GM19438 (cell line): ENCODE data around the gene ZP1.
A peak's percentile ranks its signal among the peaks of the same experiment; 100 is the strongest.

ENCODE experiments used
- ATAC-seq: cut with Tn5 transposase; IDR thresholded peaks from one replicate; pipeline ENCODE4 v1.9.1; 2021; ENCODE audit warnings: low read depth; ENCODE audit not compliant: unreplicated experiment

The ZP1 gene

DNA sequence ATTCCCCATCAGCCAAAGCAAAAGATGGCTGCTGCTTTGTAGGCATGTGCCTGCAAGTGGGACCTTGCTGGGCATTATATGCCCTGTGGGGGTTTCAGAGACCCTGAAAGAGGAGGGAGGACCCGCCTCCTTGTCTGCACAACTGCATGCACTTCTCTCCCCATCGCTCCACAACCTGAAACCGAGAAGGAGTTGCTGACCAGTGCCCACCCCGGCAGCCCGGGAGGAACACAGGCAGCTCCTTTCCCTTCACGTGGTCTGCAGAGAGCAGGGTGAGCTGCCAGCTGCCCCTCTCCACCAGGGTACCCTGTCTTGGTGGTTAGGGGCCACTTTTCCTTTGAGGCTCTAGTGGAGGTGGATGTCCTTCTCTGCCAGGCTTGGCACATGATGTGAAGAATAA lies 55.6 kb downstream of the ZP1 start:
- no peak for ATAC-seq

GRCh38 chr11:60923326-60923725 lies 56.0 kb downstream of the ZP1 start:
- ATAC-seq = no peak

DNA sequence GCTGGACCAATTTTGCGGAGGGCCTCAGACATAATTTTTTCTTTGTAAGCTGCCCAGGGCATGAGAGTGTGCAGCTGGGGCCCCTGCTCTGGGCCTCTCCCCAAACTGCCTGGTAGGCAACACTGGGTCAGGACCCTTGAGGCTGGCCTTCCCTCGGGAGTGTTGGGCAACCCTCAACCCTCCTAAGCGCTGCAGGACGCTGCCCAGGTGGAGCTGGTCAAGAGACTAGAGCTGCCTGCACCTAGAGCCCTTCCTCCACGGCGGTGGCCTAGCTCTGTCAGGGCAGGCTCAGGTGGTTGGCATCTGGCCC lies 56.4 kb downstream of the ZP1 start:
- ATAC-seq = no peak

DNA sequence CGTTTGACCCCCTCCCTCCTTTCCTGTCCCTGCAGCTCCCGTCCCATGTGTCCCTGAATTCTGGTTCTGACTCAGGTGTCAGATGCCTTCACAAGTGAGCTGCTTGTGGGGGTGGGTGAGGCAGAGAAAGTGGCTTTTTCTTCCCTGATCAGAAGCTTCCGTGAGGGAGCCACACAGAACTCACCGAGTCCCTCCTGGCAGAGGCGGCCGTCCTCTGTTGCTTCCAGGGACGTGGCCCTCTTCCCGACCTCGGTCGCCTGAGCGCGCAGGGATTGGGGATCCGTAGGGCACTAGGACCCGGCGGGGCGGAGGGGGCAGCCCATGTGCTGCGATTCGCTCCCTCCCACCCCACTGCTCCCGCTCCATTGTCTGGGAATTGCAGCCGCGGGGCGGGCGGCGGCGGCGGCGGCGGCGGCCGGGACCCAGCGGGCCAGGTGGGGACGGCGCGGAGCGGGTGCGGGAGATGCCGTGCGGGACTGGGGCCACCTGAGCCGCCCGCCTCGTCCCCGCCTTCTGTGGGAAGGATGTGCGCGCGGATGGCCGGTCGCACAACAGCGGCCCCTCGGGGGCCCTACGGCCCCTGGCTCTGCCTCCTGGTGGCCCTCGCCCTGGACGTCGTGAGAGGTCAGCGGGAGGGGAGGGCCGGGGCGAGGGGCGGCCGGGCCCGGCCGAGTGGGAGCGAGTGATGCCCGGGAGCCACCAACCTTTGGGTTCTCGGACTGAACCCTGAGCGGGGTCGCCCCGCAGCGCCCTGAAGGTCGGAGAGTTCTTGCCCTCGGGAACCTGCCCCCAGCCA lies 57.0 kb downstream of the ZP1 start, which contains the start of gene TMEM132A:
TMEM132A (plus strand) TSS at position 351 of the 796 bp plus-strand sequence; CDS start at position 525, 174 bp downstream.
- ATAC-seq = peak; percentile 52
